Gastroesophageal sphincter (tissue), 3 donors: ENCODE measurements around the gene HOXA11.

Source experiments
- CTCF ChIP-seq, 4 experiments: fragments of 200-600 bp in 2 of 4; fragments of 450-650 bp in 2 of 4; sonication (generic) in 1 of 4; IDR thresholded peaks; one replicate each; pipeline ENCODE4 v1.5.1; 2017 to 2019; ENCODE audit warnings: antibody characterized with exemption in 4 of 4, mild to moderate bottlenecking in 2 of 4, moderate library complexity in 2 of 4
- EP300 ChIP-seq: sonication (generic); formaldehyde crosslinking; IDR thresholded peaks from one replicate; pipeline ENCODE4 v1.6.1; 2017; ENCODE audit warnings: antibody characterized with exemption, mild to moderate bottlenecking
- POLR2A ChIP-seq, 2 donors: fragments of 450-650 bp; IDR thresholded peaks; one replicate each; pipeline ENCODE4 v1.6.1; 2017; ENCODE audit warnings: antibody characterized with exemption in 2 of 2, mild to moderate bottlenecking in 2 of 2, moderate library complexity in 1 of 2
- POLR2AphosphoS5 ChIP-seq: sonication (generic); formaldehyde crosslinking; IDR thresholded peaks from one replicate; pipeline ENCODE4 v1.6.1; 2017; ENCODE audit warnings: antibody characterized with exemption

GRCh38 chr7:27137640-27138315, 47.3 kb downstream of the HOXA11 start:
- TF ChIP-seq CTCF (IDR thresholded peaks at IDR 0.05) (no peak), POLR2A (IDR thresholded peaks at IDR 0.05) (no peak), POLR2AphosphoS5 (peak; percentile 45), EP300 (no peak)
